Karpas-422 (cell line): ENCODE measurements around the gene NPTXR. TPM values are rescaled to one million over a fixed set of nuclear protein-coding genes. Genes with fewer than 3 reads are reported as not detected.

Source experiments
- DNase-seq: peaks from one replicate; pipeline ENCODE4 v3.0.0-alpha.2; 2015
- H2AFZ ChIP-seq: fragments of 200-600 bp; sonication (generic); 2 replicates; pipeline ENCODE4 v1.6.1; 2014; ENCODE audit warnings: antibody characterized with exemption, low read length, mixed read lengths
- H3K27ac ChIP-seq: fragments of 200-600 bp; sonication (generic); 2 replicates; pipeline ENCODE4 v1.5.1; 2014; ENCODE audit warnings: mild to moderate bottlenecking, low read length, moderate library complexity
- H3K27me3 ChIP-seq: fragments of 200-600 bp; sonication (generic); 2 replicates; pipeline ENCODE4 v1.6.1; 2014; ENCODE audit warnings: low read length, mixed read lengths
- H3K36me3 ChIP-seq: fragments of 200-600 bp; sonication (generic); 2 replicates; pipeline ENCODE4 v1.6.1; 2014; ENCODE audit warnings: low read length, mixed read lengths; ENCODE audit not compliant: insufficient read depth
- H3K4me1 ChIP-seq: fragments of 200-600 bp; sonication (generic); 2 replicates; pipeline ENCODE4 v1.6.1; 2014; ENCODE audit warnings: mild to moderate bottlenecking, low read length, mixed read lengths
- H3K4me2 ChIP-seq: fragments of 200-600 bp; sonication (generic); 2 replicates; pipeline ENCODE4 v1.6.1; 2014; ENCODE audit warnings: low read length, low read depth, mild to moderate bottlenecking; ENCODE audit not compliant: poor library complexity, severe bottlenecking
- H3K4me3 ChIP-seq: fragments of 200-600 bp; sonication (generic); 2 replicates; pipeline ENCODE4 v1.5.1; 2014; ENCODE audit warnings: mild to moderate bottlenecking, antibody characterized with exemption, low read length, mixed read lengths
- H3K79me2 ChIP-seq: fragments of 200-600 bp; sonication (generic); 2 replicates; pipeline ENCODE4 v1.6.1; 2014; ENCODE audit warnings: mild to moderate bottlenecking, low read length, mixed read lengths
- H3K9ac ChIP-seq: fragments of 200-600 bp; sonication (generic); 2 replicates; pipeline ENCODE4 v1.6.0; 2014; ENCODE audit warnings: low read length
- H3K9me2 ChIP-seq: fragments of 200-600 bp; sonication (generic), shearing (Covaris generic); replicated peaks from 2 replicates; pipeline ENCODE4 v1.6.0; 2014; ENCODE audit warnings: mild to moderate bottlenecking, low read length, moderate library complexity; ENCODE audit not compliant: insufficient read depth
- H3K9me3 ChIP-seq: fragments of 300-700, 200-600 bp; sonication (generic); 2 replicates; pipeline ENCODE4 v1.6.1; 2014; ENCODE audit warnings: low read length, mixed read lengths
- H4K20me1 ChIP-seq: fragments of 200-600 bp; sonication (generic); 2 replicates; pipeline ENCODE4 v1.6.1; 2014; ENCODE audit warnings: mild to moderate bottlenecking, antibody characterized with exemption, low read length, low read depth; ENCODE audit not compliant: insufficient read depth
- total RNA-seq: library from RNA; depleted of rRNA; stranded (reverse); fragments of >200 nt; shearing (Covaris generic); gene quantifications from 2 replicates; pipeline ENCODE4 v1.2.3, GENCODE V29; 2014; ENCODE audit warnings: low replicate concordance

Gene NPTXR
- total RNA-seq, 1 experiment from 2014 or later: not detected

DNA sequence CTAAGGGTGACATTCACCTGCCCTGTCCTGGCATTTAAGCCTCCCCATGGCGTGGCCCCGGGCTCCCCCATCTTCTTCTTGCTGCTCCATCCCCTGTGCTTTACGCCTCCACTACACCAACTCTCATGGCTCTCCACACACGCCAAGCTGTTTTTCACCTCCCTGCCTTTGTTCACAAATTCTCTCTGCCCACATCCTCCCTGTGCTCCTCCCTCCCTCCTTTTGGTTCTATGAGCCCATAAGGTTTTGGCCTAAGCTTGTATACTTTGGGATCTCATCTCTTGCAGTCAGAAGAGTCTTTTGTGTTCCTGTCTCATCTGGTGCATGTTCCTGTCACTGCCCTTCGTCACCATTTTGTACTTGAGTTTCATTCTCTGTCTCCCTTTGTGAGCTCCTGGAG is 45.3 kb downstream of the NPTXR start:
- Histone ChIP-seq H3K4me3 (no peak overlapping the region), H3K79me2 (no peaks in the 10 kb centered on the region), H3K4me2 (no peak overlapping the region), H3K36me3 (no peaks in the 10 kb centered on the region), H4K20me1 (no peaks in the 10 kb centered on the region), H3K27ac (no peak overlapping the region), H3K27me3 (no peaks in the 10 kb centered on the region), H2AFZ (no peak overlapping the region), H3K9me3 (peaks cover 7% of the 10 kb centered on the region), H3K4me1 (peaks cover 7% of the 10 kb centered on the region), H3K9ac (no peak overlapping the region), H3K9me2 (no peaks in the 10 kb centered on the region)
- DNase-seq: no peak

GRCh38 chr22:38796262-38796957 is 47.4 kb downstream of the NPTXR start:
- Histone ChIP-seq H3K4me2 (no peak overlapping the region), H3K27ac (no peak overlapping the region), H2AFZ (no peak overlapping the region), H3K27me3 (no peaks in the 10 kb centered on the region), H3K36me3 (no peaks in the 10 kb centered on the region), H3K9me3 (peaks cover 7% of the 10 kb centered on the region), H3K9ac (no peak overlapping the region), H3K4me3 (no peak overlapping the region), H4K20me1 (no peaks in the 10 kb centered on the region), H3K9me2 (no peaks in the 10 kb centered on the region), H3K4me1 (peaks cover 15% of the 10 kb centered on the region), H3K79me2 (no peaks in the 10 kb centered on the region)
- no peak for DNase-seq

DNA sequence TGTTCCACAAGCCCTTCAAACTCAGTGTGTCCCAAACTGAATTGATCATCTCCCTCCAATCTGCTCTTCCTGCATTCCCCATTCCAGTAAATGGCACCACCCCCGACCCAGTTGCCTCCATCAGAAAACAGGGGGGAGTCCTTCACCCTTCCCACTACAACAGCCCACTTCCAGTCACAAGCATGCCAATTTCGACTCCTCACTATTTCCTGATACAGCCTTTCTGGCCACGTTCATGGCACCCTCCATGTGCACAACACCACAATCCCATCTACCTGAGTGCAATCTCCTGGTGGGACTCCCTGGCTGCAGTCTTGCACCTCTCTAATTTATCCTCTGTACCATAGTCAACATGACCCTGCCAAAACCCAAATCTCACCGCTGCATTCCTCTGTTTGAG is 48.3 kb downstream of the NPTXR start:
- Histone ChIP-seq H3K27me3 (no peaks in the 10 kb centered on the region), H2AFZ (no peak overlapping the region), H3K9me3 (peaks cover 7% of the 10 kb centered on the region), H3K9ac (no peak overlapping the region), H4K20me1 (no peaks in the 10 kb centered on the region), H3K9me2 (no peaks in the 10 kb centered on the region), H3K4me1 (peaks cover 15% of the 10 kb centered on the region), H3K36me3 (no peaks in the 10 kb centered on the region), H3K4me2 (no peak overlapping the region), H3K27ac (no peak overlapping the region), H3K4me3 (no peak overlapping the region), H3K79me2 (no peaks in the 10 kb centered on the region)
- DNase-seq: no peak

DNA sequence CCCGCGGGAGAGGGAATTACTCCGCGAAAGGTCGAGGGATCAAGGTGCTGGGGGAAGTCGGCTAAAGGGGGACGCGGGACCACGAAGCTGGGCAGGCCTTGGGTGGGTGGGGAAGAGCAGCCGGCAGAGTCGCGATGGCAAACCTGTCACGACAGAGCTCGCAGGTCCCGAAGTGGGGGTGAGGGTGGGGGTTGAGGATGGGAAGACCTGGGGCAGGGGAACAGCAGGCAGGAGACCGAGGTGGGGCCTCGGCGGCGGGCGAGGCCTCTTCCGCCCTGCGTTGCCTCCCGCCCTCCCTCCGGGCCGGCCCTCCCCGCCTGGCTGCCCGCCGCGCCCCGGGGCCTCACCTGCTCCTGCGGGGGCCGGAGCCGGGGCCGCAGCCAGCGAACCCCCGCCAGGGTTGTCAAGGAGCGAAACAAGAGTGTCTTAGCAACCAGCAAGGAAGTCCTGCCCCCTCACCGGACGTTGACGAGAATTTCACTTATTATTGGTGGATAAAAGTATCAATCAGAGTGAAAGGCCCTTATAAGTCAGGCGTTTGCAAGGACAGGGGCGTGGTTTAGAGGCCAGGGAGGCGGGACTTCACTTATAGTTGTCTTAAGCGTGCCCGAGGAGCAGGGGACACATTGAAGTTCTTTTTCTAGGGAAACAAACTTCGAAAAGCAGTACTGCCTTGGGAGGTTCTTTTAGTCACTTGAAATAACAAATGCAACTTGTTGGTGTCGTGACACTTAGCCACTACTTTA is 49.9 kb downstream of the NPTXR start, which contains the start of gene DNAL4:
Gene DNAL4 (minus strand): TSS at position 423 of the 746 bp plus-strand sequence. CDS start 11,412 bp downstream, outside the sequence.
- Histone ChIP-seq H2AFZ (peak within 1 kb of the TSS; percentile 100), H3K9me3 (no peaks in the 10 kb centered on the region; the same call in 1 of the 2 replicates), H3K4me1 (peaks cover 15% of the 10 kb centered on the region), H3K4me3 (peak within 1 kb of the TSS; percentile 79), H3K9ac (peak within 1 kb of the TSS; percentile 77), H3K9me2 (no peaks in the 10 kb centered on the region), H3K27me3 (no peaks in the 10 kb centered on the region), H3K79me2 (no peaks in the 10 kb centered on the region), H3K27ac (no peak within 1 kb of the TSS), H3K4me2 (peak within 1 kb of the TSS; percentile 81), H4K20me1 (no peaks in the 10 kb centered on the region), H3K36me3 (no peaks in the 10 kb centered on the region)
- DNase-seq: peak; percentile 99

DNA sequence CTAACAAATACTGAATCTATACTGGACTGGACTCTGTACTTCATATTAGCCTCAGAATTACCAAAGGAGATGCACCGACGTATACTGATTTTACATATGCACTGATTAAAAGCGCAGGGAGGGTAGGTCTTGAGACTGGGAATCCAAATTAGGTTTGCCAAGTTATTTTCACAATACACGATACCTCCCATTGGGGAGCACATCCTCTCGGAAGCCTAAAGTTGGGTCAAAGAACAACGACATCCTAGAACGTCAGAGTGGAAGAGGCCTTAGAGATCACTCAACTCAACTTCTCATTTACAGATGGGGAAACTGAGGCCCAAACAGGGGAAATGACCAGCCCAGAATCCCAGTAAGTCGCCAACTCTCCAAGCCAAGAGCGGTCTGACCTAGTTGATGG is 50.5 kb downstream of the NPTXR start:
- Histone ChIP-seq H3K36me3 (no peaks in the 10 kb centered on the region), H3K9me2 (no peaks in the 10 kb centered on the region), H3K4me3 (peak overlapping the region; percentile 79), H4K20me1 (no peaks in the 10 kb centered on the region), H3K27me3 (no peaks in the 10 kb centered on the region), H3K27ac (no peak overlapping the region), H3K79me2 (no peaks in the 10 kb centered on the region), H3K9ac (peak overlapping the region; percentile 77), H3K9me3 (no peaks in the 10 kb centered on the region), H3K4me2 (peak overlapping the region; percentile 81), H3K4me1 (peaks cover 15% of the 10 kb centered on the region), H2AFZ (no peak overlapping the region)
- no peak for DNase-seq

- H3K27me3 ChIP-seq: no peaks in the 10 kb centered on the region
- no peaks in the 10 kb centered on the region for H3K9me2 ChIP-seq
- no peaks in the 10 kb centered on the region for H4K20me1 ChIP-seq
- H3K27ac ChIP-seq: no peak overlapping the region
- peak overlapping the region; percentile 79; the same call in 1 of the 2 replicates for H3K4me3 ChIP-seq
- no peak for DNase-seq
- H3K9me3 ChIP-seq: no peaks in the 10 kb centered on the region
- peak overlapping the region; percentile 81 for H3K4me2 ChIP-seq
- peak overlapping the region; percentile 77 for H3K9ac ChIP-seq
- H3K36me3 ChIP-seq: no peaks in the 10 kb centered on the region
- H3K79me2 ChIP-seq: no peaks in the 10 kb centered on the region
- no peak overlapping the region for H2AFZ ChIP-seq
- H3K4me1 ChIP-seq: peaks cover 15% of the 10 kb centered on the region
Observed at GRCh38 chr22:38792833-38793232, 51.0 kb downstream of the NPTXR start.

- Histone ChIP-seq H3K4me1 (peaks cover 15% of the 10 kb centered on the region), H2AFZ (no peak overlapping the region), H3K9me3 (no peaks in the 10 kb centered on the region), H3K27me3 (no peaks in the 10 kb centered on the region), H3K4me3 (no peak overlapping the region), H3K27ac (no peak overlapping the region), H3K79me2 (no peaks in the 10 kb centered on the region), H3K4me2 (no peak overlapping the region), H3K9ac (no peak overlapping the region), H3K36me3 (no peaks in the 10 kb centered on the region), H3K9me2 (no peaks in the 10 kb centered on the region), H4K20me1 (no peaks in the 10 kb centered on the region)
- DNase-seq: no peak
Observed at GRCh38 chr22:38789606-38790005, 54.2 kb downstream of the NPTXR start.

DNA sequence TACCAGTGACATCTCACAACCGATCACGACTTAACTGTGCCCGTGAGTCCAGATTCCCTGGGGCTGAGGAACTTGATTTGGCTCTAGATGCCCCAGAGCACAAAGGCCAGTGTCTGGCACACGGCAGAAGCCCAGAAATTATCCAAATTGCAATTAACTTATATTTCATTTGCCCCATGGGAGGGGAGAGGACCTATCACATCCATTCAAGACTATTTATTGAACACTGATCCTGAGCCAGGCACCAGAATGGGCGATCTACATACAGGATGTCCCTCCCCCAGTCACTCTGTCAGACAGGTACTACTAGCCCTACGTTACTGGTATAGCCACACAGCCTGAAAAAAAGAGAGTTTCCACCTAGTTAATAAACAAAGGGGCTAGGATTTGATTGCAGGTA is 55.0 kb downstream of the NPTXR start:
- Histone ChIP-seq H3K27ac (no peak overlapping the region), H3K36me3 (no peaks in the 10 kb centered on the region), H2AFZ (no peak overlapping the region), H3K79me2 (no peaks in the 10 kb centered on the region), H3K4me3 (no peak overlapping the region), H3K9me2 (no peaks in the 10 kb centered on the region), H3K9me3 (no peaks in the 10 kb centered on the region), H3K4me2 (no peak overlapping the region), H3K27me3 (no peaks in the 10 kb centered on the region), H3K9ac (no peak overlapping the region), H4K20me1 (no peaks in the 10 kb centered on the region), H3K4me1 (peaks cover 10% of the 10 kb centered on the region)
- no peak for DNase-seq
